GM12878 (cell line): ENCODE data around the gene SFSWAP. TPM values are rescaled to one million over a fixed set of nuclear protein-coding genes. Genes with fewer than 3 reads are reported as not detected.
A peak's percentile ranks its signal among the peaks of the same experiment; 100 is the strongest.

Source experiments
- BCL3 ChIP-seq: IDR thresholded peaks from 2 replicates; pipeline ENCODE4 v1.6.1; 2011; ENCODE audit warnings: borderline replicate concordance, low read depth, mild to moderate bottlenecking, moderate library complexity, low read length; ENCODE audit not compliant: insufficient read depth, poor library complexity, severe bottlenecking
- BRCA1 ChIP-seq: IDR thresholded peaks from 2 replicates; pipeline ENCODE4 v1.6.1; 2011; ENCODE audit warnings: low read depth, low read length, improper control_type of control experiment
- DPF2 ChIP-seq: fragments of 450-650 bp; IDR thresholded peaks from 2 replicates; pipeline ENCODE4 v1.6.1; 2017; ENCODE audit warnings: mild to moderate bottlenecking
- E4F1 ChIP-seq: fragments of 450-650 bp; IDR thresholded peaks from 2 replicates; pipeline ENCODE4 v1.6.1; 2018; ENCODE audit warnings: borderline replicate concordance, mild to moderate bottlenecking; ENCODE audit not compliant: partially characterized antibody
- EED ChIP-seq: sonication (generic); IDR thresholded peaks from 2 replicates; pipeline ENCODE4 v1.6.1; 2016; ENCODE audit warnings: antibody characterized with exemption, low read depth
- GATAD2B ChIP-seq: fragments of 450-650 bp; conservative IDR thresholded peaks from 2 replicates; pipeline ENCODE4 v1.6.1; 2017; ENCODE audit warnings: low read depth, mild to moderate bottlenecking, moderate library complexity
- HCFC1 ChIP-seq: fragments of 150-350 bp; IDR thresholded peaks from 2 replicates; pipeline ENCODE4 v1.6.1; 2014; ENCODE audit warnings: low read length
- MYB ChIP-seq: fragments of 150-350 bp; IDR thresholded peaks from 2 replicates; pipeline ENCODE4 v1.6.1; 2014; ENCODE audit warnings: mild to moderate bottlenecking, low read depth, low read length, borderline replicate concordance
- MYC ChIP-seq: IDR thresholded peaks from 2 replicates; pipeline ENCODE4 v1.6.1; 2011; ENCODE audit warnings: mild to moderate bottlenecking, low read length, moderate library complexity, inconsistent platforms; ENCODE audit not compliant: insufficient read depth, insufficient replicate concordance, insufficient read length, severe bottlenecking
- NFIC ChIP-seq: IDR thresholded peaks from 2 replicates; pipeline ENCODE4 v1.6.1; 2012; ENCODE audit warnings: low read depth, mild to moderate bottlenecking, inconsistent platforms, low read length, moderate library complexity
- POLR2A ChIP-seq: IDR thresholded peaks from 2 replicates; pipeline ENCODE4 v1.6.1; 2011; ENCODE audit warnings: low read depth, mild to moderate bottlenecking, low read length
- RAD51 ChIP-seq: fragments of 450-650 bp; IDR thresholded peaks from 2 replicates; pipeline ENCODE4 v1.6.1; 2016; ENCODE audit warnings: moderate library complexity, mild to moderate bottlenecking, inconsistent platforms
- SKIL ChIP-seq: fragments of 450-650 bp; IDR thresholded peaks from 2 replicates; pipeline ENCODE4 v1.6.1; 2017; ENCODE audit warnings: mild to moderate bottlenecking, low read depth, inconsistent platforms; ENCODE audit not compliant: poor library complexity, severe bottlenecking
- polyA plus RNA-seq, 11 experiments: library from polyadenylated mRNA; depleted of rRNA in 4 of 11; unstranded in 6 of 11; stranded (reverse) in 5 of 11; fragments of >200 nt; fragmentation: Nextera tagmentation in 4 of 11; fragmentation: Illumina TruSeq in 1 of 11; extraction: Ambion mirVana in 4 of 11; extraction: Trizol in 1 of 11; gene quantifications; 1 replicate in 1 of 11; 2 replicates in 10 of 11; pipeline versions ENCODE4 v1.2.1 to v1.2.3, GENCODE V29; 2011 to 2016; ENCODE audit warnings: inconsistent platforms in 2 of 11, missing spikeins in 2 of 11, low read depth in 1 of 11
- total RNA-seq, 4 experiments: library from RNA; depleted of rRNA in 3 of 4; stranded (reverse); fragments of >200 nt in 3 of 4; fragmentation: Illumina TruSeq in 1 of 4; extraction: Trizol in 1 of 4; gene quantifications; 2 replicates each; pipeline versions ENCODE4 v1.2.1 to v1.2.3, GENCODE V29; 2013 to 2021
- TF ChIP-seq, protein P1 (sequence below), 3 experiments: IDR thresholded peaks in 2 of 3; conservative IDR thresholded peaks in 1 of 3; 2 replicates each; pipeline ENCODE4 v1.5.1; 2011; ENCODE audit warnings: low read depth in 3 of 3, low read length in 3 of 3, mild to moderate bottlenecking in 3 of 3, control low read depth in 2 of 3, moderate library complexity in 2 of 3, inconsistent platforms in 1 of 3, mixed read lengths in 1 of 3; ENCODE audit not compliant: control insufficient read depth in 2 of 3, insufficient read depth in 1 of 3; ENCODE audit errors: extremely low read depth in 1 of 3
- TF ChIP-seq, protein P2 (sequence below): fragments of 150-350 bp; IDR thresholded peaks from 2 replicates; pipeline ENCODE4 v1.6.1; 2016; ENCODE audit warnings: low read depth, low read length

Gene SFSWAP
- total and polyA plus RNA-seq, 10 of the 15 experiments (the other 5 are each of a cell fraction or from before 2014, with no cell fraction given), result 1.8 to 48.6 (median 25.0) TPM

DNA sequence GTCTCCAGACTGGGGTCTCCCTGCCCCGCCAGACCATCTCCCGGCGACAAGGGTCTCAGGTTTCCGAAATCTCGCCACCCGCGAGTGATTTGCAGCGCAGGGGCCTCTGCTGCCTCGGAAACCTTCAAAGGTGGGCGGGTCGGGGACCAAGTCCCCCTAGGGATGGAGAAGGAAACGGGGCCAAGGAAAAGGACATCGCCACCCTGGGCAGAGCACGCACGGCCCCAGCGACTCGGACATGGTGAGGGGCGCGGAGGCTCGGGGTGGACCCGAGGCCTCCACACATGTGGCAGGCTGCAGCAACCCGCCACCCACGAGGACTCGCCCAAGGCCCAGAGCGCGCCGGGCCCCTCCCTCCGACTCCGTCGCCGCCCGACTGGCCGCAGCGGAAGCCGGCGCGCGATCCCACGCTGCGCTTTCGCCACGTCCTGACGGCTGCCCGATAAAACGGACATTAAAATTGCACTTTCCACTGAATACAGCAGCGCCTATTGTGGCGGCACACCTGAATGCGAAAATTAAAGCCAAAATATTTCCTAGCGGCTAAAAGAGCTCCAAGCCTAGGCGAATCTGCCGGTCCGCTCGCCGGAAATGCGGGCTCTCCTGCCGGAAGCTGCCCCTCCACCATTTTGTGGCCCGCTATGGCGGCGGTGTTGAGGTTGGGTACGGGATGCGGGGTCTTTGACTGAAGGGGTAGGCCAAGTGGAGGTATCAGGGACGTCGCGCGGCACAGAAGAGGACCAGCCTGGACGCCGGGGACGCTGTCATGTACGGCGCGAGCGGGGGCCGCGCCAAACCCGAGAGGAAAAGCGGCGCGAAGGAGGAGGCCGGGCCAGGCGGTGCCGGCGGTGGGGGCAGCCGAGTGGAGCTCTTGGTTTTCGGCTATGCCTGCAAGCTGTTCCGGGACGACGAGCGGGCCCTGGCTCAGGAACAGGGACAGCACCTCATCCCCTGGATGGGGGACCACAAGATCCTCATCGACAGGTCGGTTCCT, at the start of gene SFSWAP (continued):
- no peak for TF ChIP-seq BCL3
- TF ChIP-seq MYC, result peak; percentile 86
- TF ChIP-seq, protein P1, sequence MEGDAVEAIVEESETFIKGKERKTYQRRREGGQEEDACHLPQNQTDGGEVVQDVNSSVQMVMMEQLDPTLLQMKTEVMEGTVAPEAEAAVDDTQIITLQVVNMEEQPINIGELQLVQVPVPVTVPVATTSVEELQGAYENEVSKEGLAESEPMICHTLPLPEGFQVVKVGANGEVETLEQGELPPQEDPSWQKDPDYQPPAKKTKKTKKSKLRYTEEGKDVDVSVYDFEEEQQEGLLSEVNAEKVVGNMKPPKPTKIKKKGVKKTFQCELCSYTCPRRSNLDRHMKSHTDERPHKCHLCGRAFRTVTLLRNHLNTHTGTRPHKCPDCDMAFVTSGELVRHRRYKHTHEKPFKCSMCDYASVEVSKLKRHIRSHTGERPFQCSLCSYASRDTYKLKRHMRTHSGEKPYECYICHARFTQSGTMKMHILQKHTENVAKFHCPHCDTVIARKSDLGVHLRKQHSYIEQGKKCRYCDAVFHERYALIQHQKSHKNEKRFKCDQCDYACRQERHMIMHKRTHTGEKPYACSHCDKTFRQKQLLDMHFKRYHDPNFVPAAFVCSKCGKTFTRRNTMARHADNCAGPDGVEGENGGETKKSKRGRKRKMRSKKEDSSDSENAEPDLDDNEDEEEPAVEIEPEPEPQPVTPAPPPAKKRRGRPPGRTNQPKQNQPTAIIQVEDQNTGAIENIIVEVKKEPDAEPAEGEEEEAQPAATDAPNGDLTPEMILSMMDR (IDR thresholded peaks at IDR 0.05 in 2 of 3, conservative IDR thresholded peaks at IDR 0.05 in 1 of 3; ENCODE audit: control insufficient read depth in 2 of 3, extremely low read depth in 1 of 3, insufficient read depth in 1 of 3, low read depth in 3 of 3, low read length in 3 of 3), result no peak
- TF ChIP-seq BRCA1, result no peak
- peak; percentile 78 for TF ChIP-seq HCFC1
- TF ChIP-seq DPF2, result peak; percentile 56; the same call in 1 of the 2 replicates
- no peak for TF ChIP-seq MYB
- TF ChIP-seq POLR2A, result peak; percentile 98
- peak; percentile 75 for TF ChIP-seq E4F1
- peak; percentile 95 for TF ChIP-seq SKIL
- no peak for TF ChIP-seq RAD51
- TF ChIP-seq GATAD2B, result no peak; the same call in none of the 2 replicates
- TF ChIP-seq EED, result no peak
- TF ChIP-seq, protein P2, sequence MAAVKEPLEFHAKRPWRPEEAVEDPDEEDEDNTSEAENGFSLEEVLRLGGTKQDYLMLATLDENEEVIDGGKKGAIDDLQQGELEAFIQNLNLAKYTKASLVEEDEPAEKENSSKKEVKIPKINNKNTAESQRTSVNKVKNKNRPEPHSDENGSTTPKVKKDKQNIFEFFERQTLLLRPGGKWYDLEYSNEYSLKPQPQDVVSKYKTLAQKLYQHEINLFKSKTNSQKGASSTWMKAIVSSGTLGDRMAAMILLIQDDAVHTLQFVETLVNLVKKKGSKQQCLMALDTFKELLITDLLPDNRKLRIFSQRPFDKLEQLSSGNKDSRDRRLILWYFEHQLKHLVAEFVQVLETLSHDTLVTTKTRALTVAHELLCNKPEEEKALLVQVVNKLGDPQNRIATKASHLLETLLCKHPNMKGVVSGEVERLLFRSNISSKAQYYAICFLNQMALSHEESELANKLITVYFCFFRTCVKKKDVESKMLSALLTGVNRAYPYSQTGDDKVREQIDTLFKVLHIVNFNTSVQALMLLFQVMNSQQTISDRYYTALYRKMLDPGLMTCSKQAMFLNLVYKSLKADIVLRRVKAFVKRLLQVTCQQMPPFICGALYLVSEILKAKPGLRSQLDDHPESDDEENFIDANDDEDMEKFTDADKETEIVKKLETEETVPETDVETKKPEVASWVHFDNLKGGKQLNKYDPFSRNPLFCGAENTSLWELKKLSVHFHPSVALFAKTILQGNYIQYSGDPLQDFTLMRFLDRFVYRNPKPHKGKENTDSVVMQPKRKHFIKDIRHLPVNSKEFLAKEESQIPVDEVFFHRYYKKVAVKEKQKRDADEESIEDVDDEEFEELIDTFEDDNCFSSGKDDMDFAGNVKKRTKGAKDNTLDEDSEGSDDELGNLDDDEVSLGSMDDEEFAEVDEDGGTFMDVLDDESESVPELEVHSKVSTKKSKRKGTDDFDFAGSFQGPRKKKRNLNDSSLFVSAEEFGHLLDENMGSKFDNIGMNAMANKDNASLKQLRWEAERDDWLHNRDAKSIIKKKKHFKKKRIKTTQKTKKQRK, result peak; percentile 50; the same call in 1 of the 2 replicates
- TF ChIP-seq NFIC, result peak; percentile 67; the same call in 1 of the 2 replicates
